Fibroblast of skin of right biceps (primary cell): ENCODE measurements around the gene BANF1.
"Not testable (repeated sequence)": the region's sequence is repeated elsewhere in the genome, so short reads cannot be mapped to it uniquely, and the experiment has no call there.

ENCODE experiments used
- DNase-seq: peaks from one replicate; pipeline ENCODE4 v3.0.0-alpha.2; 2013

Gene BANF1

DNA sequence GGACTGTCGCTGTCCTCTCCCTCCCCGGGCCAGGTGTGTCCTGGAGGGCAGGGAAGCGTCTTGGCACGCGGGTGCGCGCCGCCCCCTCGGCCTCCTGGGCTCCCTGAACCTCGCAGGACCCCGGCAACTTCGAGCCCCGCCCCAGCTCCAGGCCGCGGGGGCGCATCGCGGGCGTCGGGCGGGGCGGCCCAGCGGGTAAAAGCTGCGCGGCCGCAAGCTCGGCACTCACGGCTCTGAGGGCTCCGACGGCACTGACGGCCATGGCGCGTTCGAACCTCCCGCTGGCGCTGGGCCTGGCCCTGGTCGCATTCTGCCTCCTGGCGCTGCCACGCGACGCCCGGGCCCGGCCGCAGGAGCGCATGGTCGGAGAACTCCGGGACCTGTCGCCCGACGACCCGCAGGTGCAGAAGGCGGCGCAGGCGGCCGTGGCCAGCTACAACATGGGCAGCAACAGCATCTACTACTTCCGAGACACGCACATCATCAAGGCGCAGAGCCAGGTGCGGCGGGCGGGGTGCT lies 9.5 kb downstream of the BANF1 start, which contains the start of gene CST6:
Gene CST6, plus strand, starts transcription at position 224 of the 519 bp plus-strand sequence. Its CDS starts 37 bp downstream, at position 261.
- DNase-seq, result no peak

DNA sequence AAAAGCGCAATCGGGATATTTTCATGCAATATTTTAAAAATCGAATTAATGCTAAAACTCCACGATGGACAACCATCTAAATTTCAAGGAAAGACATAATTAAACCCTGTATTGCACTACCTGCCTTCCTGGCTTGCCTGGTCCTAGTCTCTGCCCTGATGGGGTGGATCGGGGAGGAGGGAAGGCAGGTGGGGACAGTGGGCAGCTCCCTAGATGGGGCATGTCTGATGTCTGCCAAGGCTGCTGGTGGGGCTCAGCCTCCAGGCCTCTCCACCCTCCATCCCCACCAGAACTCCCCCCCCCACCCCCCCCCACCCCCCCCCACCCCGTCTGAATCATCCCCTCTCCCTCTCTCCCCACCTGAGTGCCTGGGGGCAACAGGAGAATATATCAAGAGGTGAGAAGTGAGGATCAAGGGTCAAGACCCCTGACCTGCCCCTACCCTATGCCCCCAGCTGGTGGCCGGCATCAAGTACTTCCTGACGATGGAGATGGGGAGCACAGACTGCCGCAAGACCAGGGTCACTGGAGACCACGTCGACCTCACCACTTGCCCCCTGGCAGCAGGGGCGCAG lies 10.2 kb downstream of the BANF1 start:
- no peak for DNase-seq

DNA sequence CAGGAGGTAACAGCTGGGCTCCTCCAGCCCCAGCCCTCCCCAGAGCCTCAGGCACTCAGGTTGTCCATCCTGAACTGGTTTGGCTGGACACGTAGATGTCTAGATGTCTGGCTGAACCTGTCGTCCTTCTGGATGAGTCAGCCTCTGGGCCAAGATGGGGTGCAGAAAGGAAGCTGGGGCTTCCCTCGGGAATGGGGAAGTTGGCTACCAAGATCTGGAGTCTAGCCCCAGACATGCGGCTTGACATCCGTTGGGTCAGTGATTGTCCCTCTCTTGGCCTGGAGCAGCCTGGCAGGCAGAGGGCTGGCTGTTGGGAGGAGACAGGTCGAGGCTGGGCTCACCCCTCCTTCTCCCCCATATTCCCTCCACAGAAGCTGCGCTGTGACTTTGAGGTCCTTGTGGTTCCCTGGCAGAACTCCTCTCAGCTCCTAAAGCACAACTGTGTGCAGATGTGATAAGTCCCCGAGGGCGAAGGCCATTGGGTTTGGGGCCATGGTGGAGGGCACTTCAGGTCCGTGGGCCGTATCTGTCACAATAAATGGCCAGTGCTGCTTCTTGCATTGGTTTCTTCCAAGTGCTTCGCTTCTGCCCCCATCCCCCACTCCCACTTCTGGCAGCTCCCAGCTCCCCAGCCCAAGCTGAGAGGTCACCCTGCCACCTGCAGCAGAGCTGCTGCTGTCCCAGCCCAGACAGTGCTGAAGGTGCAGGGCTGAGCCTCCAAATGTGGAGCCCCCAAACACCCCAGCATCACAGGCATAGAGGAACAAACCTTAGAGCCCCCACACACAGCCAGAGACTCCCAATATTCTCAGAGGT lies 10.9 kb downstream of the BANF1 start:
- no peak for DNase-seq

DNA sequence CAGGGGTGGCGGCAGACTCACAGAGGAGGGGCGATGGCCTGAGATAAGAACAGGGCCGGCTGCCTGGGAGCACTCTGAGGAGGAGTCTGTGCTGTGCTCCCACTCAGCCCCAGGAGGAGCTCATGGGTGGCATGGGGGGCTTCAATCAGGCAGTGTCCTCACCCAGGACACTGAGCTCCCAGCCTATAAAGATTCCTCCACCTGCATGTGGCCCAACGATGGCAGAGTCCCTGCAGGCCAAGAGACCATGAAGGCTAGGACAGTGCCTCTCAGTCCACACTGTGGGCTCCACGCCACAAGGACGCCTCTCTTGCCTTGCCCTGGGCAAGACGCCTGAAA lies 11.4 kb downstream of the BANF1 start:
- DNase-seq, result no peak

DNA sequence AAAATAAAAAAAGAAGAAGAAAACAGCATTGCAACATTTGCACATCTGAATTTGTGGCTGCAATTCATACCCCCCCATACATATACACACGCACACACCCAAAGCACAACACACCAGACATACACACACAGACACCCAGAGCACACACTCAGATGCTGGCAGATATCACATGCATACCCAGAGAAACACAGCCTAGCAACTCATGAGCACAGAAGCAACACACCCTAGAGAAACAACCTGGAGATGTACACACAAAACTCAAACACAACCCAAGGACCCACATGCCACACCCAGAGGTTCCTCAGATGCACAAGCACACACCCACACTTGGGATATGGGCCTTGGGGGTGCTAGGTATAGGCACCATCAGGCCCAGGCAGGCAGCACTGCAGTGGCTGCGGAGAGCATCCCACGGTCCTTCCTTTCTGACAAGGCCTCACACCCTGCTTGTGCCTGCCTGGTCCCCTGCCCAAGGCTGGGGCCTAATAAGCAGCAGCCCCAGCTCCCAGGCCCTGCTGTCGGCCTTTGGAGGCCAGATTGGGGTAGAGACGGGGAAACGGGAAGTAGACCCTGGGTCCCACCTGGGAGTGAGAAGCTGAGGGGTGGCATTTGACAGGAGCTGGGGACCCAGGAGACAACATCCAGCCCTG lies 12.6 kb downstream of the BANF1 start:
- no peak for DNase-seq

DNA sequence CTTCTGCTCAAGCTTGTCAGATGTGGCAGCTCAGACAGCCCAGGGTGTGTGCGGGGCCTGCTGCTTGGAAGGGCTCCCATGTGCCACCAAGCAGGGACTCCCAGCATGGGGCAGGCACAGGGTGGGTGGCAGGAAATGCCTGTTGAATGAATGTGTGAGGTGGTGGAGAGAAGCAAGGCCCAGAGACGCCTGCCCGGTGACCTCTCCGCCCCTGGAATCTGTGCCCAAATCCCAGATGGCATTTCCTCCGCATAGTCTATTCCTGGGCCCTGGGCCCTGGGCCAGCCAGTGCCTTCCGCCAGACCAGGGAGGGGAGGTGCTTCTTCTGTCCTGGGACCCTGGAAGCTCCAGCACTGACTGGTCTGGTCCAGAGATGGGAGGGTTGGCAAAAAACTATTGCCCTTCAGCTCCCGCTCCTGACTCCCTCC lies 13.2 kb downstream of the BANF1 start:
- peak; percentile 53 for DNase-seq

DNA sequence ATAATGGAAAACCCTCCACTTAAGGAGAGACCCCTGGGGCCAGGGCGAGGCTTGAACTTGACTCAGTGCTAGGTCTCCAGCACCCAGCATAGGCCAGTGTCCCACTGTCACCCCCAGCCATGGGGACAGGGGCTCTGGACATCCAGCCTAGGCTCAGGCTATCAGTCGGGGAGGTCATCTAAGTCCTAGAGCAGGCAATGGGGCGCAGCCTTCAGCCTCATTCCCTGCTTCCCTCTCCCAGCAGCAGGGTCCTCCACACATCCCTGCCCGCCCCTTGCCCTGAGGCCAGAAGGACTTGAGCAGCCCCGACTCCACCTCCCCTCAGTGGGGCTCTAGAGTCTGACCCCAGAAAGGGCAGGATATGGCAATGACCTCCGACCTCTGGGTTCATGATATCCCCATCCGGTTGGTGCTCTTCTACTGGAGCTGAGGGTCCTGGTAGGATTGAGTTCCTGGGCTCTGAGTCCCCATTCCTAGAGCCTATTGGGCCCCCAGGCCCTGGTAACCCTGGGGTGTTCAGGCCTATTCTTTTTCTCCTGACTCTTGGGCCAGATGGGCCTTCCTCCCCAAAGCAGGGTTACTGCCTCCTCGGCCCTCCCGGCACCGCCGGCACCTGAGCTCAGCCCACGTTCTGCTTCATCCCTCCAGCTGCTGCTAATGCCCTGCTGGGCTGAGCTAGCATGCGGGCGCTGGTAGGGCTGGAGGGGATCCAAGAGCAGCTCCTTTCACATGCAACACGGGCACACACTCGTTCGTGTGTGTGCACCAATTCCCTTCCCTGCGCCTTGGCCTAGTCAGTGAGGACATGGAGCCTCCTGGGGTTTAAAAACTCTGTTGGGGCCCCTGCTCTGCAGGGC lies 13.9 kb downstream of the BANF1 start:
- DNase-seq, result no peak

DNA sequence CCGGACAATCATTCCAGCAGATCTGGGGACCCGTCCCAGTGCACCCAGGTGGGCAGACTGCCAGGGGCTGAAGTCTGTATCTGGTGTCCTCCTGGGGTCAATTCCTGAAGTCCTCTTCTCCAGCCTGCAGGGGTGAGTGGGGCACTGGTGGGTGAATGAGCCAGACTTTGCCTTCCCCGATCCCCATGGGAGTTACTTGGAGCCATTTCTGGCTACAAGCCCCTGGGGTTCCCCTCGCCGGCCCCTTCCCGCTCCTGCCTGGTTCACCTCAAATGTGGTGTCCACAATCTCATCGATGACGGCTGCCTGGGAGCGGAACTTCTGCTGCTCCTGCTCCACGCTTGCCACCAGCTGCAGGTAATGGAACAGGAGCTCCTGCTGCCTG lies 14.5 kb downstream of the BANF1 start:
- DNase-seq, result no peak

DNA sequence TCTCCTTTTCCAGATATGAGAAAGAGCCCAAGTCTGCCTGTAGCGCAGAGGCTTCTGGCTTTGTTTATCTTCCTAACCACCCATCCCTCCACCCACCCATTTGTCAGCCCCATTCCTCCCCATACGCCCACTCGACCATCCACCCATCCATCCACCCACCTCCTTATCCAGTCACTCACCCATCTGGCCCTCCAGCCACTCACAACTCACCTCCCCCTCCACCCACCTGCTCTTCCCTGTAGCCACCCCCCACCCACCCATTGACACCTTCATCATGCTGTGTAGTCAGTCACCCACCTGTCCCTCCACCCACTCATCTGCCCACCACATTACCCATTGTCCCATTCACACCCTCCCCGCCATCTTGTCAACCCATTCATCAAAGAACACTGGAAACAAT lies 15.0 kb downstream of the BANF1 start:
- no peak for DNase-seq

DNA sequence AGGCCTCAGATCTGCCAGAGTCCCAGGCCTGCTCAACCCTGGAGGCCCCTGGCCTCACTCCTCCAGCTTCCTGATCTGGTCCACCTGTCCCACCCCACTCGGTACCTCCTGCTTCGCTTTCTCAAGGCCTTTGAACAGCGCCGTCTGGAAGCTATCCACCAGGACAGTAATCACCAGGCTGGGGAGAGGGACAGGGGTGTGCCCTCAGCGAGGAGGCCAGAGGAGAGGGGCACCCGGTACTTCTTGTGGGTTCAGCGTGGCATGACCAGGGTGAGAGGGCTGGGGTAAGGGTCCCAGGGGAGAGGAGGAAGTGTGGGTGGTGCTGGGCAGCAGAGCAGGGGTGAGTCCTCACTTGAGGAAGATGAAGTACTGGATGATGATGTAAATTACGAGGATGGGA lies 17.9 kb downstream of the BANF1 start:
- DNase-seq, result no peak

DNA sequence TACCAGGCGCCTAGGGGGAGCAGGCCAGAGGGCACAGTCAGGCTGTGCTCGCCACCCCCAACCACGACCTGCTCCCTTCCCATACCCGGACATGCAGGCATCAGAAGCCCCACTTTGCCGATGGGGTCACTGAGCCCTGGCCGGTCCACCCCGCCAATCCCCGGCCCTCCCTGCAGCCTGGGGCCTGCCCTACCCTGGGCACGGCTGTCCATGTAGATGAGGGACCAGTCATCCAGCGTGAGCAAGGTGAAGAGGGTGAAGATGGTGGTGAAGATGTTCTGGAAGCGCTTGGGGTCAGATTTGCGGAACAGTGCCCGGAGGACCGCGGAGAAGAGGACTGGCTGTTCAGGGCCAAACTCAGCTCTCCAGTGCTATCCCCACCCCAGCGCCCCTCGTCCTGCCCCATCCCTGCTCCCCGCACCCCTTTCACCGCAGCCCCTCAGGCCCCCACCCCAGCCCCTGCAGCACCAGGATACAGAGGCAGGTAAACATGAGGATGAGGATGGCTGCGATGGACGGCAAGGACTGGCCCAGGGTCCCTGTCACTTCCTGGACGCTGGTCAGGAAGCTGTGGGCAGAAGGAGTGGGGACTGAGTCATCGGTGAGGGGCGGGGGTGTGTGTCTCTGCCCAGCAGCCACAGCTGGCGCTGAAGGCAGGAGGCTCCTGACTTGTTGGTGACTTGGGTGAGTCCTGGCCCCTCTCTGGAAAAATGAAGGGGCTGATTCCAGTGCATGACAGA lies 18.5 kb downstream of the BANF1 start:
- DNase-seq, result peak; percentile 63

DNA sequence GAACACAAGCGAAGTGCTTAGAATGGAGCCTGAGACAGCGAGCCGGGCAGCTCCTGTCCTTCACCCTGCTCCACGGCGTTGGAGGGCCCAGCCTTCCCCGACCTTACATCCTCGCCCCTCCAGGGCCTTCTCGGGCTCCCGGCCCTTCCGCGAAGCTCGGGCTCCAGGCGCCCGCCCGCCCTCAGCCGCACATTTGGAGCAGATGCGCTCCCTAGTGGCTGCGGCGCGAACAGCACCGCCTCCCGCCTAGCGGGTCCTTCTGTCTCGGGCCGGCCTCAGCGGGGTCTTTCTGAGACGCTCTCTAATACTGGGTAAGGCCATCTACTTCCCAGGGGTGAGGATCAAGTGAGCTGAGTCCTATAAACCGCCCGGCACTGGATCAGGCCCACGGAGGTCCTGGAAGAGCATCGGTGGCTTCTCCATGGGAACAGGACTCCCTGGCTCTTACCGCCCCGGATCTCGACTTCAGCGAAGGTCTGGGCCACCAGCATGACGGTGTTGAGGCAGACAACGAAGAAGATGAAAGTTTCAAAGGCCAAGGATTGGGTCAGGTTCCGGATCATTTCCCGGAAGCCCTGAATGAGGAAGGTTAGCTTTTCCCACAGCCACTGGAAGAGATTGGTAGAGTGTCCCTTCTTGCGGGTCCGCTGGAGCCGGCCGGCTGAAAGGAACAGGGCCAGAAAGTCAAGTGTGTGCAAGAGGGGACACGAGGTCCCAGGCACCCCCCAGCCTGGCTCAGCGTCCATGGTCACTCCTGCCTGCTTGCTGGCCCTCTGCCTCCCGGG lies 20.3 kb downstream of the BANF1 start:
- peak; percentile 55 for DNase-seq

DNA sequence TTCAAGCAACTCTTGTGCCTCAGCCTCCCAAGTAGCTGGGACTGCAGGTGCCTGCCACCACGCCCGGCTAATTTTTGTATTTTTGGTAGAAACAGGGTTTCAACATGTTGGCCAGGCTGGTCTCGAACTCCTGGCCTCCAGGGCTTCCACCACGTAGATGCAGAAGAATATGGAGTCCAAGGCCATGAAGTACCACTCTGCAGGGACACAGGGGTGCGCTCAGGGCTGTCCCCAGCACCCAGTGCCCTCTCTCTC lies 20.8 kb downstream of the BANF1 start:
- DNase-seq, result not testable (repeated sequence)

DNA sequence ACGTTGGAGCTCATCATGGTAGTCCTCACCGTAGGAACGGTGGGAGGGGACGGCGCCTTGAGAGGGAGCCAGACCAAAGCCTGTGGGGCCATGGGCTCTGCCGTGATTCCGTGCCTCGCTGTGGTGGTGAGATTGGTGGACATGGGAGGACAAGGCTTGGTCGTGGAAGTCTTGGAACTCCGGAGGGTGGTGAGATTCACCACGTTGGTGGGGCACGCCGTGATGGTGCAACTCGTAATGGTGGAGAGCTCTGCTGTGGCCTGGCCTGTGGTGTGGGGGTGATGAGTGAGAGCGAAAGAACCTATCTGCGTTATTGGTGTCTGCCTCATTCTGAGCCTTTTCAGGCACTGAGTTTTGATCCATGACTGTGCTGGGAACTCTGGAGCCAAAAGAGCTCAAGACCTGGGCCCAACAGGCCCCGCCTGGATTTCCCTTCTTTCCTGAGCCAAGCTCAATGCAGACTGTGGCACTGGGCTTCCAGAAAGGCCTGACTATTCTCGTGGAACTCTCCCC lies 23.8 kb downstream of the BANF1 start, which contains the start of gene CATSPER1:
Gene CATSPER1, minus strand, starts transcription at position 463 of the 513 bp plus-strand sequence. Its CDS starts 100 bp downstream, at position 363.
- DNase-seq, result no peak

DNA sequence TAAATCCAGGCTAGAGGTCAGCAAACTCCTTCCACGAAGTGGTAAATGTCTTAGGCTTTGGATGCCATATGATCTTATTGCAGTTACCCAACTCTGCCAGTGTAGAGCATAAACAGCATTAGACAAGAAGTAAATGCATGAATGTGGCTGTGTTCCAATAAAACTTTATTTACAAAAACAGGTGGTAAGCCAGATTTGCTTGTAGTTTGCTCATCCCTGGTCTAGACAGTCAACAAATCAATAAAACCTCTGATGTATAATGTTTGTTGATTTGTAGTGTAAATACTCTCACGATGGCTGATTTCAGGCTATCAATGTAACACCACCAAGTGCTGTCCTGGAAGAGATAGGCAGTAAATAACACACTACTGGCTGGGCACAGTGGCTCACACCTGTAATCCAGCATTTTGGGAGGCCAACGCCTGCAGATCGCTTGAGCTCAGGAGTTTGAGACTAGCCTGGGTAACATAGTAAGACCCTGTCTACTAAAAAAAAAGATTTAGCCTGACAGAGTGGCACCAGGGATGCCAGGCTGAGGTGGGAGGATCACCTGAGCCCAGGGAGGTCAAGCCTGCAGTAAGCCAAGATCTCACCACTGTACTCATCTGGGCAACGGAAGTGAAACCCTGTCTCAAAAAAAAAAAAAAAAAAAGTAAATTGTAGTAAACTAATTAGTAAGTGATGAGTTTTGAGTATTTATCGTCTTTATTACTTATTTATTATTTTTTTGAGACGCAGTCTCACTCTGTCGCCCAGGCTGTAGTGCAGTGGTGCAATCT lies 30.8 kb downstream of the BANF1 start:
- DNase-seq, result no peak

DNA sequence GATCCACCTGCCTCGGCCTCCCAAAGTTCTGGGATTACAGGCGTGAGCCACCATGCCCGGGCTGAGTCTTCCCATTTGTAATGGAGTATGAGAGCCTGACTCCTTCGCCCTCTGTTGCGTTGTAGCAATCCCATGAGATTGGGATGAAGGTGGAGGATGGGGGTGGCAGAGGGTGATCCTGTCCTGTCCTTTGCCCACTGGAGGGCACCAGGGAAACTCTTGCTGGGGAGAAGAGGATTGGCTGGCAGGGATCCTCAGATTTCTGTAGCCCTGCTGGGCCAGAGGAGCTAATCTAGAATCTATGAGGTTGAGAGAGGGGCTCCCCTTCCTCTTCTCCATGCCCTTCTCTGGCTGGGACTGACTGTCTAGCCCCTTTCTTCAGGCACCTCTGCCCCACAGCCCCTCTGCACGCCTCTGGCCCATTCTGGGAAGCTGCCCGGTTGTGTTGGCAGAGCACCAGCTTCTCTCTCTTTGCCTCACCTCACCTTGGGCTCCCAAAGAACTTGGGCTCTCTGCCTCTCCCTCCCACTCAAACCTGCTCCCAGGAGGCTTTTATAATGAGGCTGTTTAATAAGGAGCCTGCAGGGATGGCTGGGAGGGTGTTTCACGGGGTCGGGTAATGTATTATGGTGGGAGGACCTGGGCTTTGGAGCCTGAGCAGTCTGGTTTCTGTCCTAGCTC lies 33.5 kb downstream of the BANF1 start:
- no peak for DNase-seq

DNA sequence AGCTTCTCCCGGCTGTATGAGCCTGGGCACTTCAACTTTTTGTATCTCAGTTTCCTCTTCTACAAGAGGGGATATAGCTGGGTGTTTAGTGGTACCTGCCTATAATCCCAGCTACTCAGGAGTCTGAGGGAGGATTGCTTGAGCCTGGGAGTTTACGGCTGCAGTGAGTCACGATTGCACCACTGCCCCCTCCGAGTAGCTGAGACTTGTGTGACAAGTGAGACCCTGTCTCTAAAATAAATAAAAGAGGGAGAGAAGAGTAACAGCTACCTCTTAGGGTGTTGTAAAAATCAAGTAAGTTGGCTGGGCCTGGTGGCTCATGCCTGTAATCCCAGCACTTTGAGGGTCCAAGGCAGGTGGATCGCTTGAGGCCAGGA lies 34.0 kb downstream of the BANF1 start:
- DNase-seq, result no peak

DNA sequence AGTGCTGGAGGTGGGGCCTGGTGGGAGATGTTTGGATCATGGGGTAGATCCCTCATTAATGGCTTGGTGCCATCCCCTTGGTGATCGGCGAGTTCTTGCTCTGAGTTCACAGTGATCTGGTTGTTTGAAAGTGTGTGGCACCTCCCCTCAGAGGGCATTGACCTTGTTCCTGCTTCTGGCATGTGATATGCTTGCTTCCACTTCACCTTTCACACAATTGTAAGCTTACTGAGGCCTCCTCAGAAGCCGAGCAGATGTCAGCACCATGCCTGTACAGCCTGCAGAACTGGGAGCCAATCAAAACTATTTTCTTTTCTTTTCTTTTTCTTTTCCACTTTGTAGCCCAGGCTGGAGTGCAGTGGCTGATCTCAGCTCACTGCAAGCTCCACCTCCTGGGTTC lies 35.0 kb downstream of the BANF1 start:
- DNase-seq, result no peak

DNA sequence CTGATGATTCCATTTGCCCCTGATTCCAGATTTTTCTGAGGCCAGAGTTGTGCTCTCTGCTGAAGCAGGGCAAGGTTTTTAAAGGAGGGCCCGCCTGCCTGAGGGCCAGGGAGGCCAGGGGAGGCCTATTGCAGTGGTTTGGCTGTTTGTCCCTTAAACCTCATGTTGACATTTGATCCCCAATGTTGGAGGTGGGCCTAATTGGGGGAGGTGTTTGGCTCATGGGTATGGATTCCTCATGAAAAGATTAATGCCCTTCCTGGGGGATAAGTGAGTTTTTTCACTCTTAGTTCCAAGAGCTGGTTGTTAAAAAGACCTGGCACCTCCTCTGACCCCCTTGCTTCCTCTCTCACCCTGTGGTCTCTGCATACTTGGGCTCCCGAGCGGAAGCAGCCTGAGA lies 37.5 kb downstream of the BANF1 start:
- no peak for DNase-seq
